GM21367 (cell line): ENCODE results near the gene IGSF22.
"Not testable (repeated sequence)": the region's sequence is repeated elsewhere in the genome, so short reads cannot be mapped to it uniquely, and the experiment has no call there.

Experiments
- ATAC-seq: cut with Tn5 transposase; IDR thresholded peaks from one replicate; pipeline ENCODE4 v1.9.1; 2021; ENCODE audit not compliant: unreplicated experiment

IGSF22 gene

DNA sequence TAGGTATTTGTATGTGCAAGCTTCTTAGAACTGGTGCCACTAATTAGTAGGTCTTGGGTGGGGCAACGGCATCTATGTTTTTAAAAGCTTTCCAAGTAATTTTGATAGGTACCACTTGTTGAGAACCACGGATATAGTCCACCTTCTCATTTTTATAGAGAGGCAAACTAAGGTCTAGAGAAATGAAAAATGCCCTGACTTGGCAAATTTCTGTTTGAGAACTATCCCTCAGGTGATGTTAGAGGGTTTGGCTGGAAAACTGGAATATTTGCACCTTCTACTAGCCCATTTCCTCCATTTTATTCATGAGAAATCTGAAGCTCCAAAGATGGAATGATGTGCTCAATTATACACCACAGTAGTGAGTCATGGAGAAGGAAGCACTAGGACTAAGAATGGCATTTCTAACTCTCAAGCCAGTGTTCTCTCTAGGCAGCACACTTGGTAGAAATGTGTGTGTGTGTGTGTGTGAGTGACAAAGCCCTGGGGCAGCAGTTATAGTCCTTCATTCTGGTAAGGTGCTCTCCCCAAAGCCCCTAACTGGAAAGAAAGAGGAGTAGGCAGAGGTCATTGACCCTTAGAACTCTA lies 29.3 kb downstream of the IGSF22 start:
- no peak for ATAC-seq

DNA sequence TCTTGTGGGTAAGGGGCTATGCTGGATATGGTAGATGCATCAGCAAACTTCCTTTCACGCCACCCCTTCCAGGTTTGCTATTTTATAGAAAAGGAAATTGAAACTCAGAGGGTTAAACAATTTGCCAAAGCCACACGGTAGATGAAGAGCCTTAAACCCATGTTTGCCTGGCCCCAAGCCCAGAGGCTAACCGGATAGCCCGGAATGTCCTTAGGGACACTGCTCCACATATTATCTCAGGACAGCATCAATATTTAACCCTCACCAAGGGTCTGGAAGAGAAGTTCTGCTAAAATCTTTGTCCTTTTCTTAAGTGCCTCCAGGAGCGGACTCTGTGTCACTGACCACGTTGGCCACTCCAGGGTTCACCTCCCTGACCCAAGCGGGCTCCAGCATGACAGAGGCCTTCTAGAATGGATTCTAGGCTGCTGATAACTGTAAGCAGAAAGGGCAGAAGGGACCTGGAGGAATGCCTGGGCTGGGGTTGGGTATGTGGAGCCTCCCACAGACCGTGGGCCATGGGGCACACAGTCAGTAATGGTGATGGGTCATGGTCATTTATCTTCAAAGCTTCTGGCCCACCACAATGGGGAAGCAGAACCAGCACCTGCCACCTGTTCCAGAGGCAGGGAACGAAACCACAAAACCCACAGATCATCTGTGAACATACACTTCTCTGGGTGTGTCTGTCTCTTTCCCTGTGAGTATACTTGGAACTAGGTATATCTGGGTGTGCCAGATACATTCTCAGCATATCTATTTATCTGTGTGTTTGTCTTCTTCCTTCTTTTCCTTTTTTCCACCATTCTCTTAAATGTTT lies 32.8 kb downstream of the IGSF22 start:
- no peak for ATAC-seq

DNA sequence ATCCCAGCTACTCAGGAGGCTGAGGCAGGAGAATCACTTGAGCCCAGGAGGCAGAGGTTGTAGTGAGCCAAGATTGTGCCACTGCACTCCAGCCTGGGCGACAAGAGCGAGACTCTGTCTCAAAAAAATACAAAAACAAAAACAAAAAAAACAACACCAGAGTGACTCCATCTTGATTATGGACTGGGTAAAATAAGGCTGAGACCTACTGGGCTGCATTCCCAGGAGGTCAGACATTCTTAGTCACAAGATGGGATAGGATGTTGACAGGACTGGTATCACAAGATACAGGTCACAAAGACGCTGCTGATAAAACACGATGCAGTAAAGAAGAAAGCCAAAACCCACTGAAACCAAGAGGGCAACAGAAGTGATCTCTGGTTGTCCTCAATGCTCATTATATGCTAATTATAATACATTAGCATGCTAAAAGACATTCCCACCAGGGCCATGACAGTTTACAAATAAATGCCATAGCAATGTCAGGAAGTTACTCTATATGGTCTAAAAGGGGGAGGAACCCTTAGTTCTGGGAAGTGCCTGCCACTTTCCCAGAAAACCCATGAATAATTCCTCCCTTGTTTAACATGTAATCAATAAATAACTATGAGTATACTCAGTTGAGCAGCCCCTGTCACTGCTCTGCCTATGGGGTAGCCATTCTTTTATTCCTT lies 34.4 kb downstream of the IGSF22 start:
- not testable (repeated sequence) for ATAC-seq

- no peak for ATAC-seq
These were observed 41.7 kb downstream of the IGSF22 start for GRCh38 chr11:18684267-18684666.

- no peak for ATAC-seq
These were observed 43.5 kb downstream of the IGSF22 start for GRCh38 chr11:18682466-18682865.

GRCh38 chr11:18681949-18682348 lies 44.0 kb downstream of the IGSF22 start:
- not testable (repeated sequence) for ATAC-seq

GRCh38 chr11:18677560-18677959 lies 48.4 kb downstream of the IGSF22 start:
- ATAC-seq = no peak

DNA sequence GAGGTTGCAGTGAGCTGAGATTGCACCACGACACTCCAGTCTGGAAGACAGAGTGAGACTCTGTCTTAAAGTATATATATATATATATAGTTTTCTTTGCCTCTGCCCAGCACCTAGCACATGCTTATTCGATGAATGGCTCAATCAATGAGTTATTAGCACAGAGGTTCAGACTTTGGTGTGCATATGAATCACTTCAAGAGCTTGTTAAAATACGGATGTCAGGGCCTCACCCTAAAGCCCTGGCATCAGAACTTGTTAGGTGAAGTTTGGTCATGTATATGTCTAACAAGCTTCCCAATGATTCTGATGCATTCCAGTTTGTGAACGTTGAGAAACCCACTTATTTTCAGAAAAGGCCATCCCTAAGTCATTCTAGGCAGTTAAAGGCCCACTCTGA lies 49.2 kb downstream of the IGSF22 start:
- no peak for ATAC-seq

GRCh38 chr11:18672209-18672608 lies 53.8 kb downstream of the IGSF22 start:
- ATAC-seq = not testable (repeated sequence)

DNA sequence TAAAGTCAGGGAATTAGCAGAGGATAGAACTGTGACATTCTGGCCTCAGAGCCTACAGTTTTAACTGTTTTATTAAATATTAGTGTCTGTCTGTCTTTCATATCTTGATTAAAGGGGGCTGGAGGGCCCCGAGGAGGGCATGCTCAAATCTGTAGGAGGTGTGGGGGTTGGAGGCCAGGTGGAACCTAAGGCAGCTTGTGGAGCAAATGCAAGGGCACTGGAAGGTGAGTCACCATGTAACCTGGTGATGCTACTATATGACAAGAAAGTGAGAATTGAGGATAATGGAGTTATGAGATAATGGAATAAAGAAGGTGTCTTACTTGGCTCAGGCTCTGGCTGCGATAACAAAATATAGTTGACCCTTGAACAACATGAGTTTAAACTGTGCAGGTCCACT lies 54.7 kb downstream of the IGSF22 start:
- no peak for ATAC-seq

GRCh38 chr11:18669711-18670110 lies 56.3 kb downstream of the IGSF22 start:
- no peak for ATAC-seq

DNA sequence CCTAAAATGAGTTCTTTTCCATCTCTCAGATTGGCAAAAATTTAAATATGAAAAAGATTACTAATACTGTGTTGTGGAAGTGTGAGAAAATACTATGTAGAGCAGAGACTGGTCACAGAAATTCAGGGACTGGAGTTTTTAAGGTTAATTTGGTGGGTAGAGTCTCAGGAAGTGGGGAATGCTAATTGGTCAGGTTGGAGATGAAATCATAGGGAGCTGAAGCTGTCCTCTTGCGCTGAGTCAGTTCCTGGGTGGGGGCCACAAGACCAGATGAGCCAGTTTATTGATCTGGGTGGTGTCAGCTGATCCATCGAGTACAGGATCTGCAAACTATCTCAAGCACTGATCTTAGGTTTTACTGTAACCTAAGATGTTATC lies 56.8 kb downstream of the IGSF22 start:
- no peak for ATAC-seq

DNA sequence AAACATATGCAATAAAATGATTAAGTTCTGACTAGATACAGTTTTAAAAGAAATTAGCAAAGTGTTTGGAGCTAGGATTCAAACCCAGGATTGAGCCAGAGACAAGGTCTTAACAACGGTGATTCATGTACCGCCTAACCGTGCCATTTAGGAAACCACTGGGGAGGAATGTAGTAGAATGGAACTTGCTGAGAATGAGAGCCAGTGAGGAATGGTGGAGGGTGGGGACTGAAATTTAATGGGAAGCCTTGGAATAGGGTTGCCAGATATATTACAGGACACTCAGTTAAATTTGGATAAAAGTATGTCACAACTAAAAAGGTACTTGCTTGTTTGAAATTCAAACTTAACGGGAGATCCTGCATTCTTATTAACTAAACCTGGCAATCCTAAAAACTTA lies 57.9 kb downstream of the IGSF22 start:
- no peak for ATAC-seq

DNA sequence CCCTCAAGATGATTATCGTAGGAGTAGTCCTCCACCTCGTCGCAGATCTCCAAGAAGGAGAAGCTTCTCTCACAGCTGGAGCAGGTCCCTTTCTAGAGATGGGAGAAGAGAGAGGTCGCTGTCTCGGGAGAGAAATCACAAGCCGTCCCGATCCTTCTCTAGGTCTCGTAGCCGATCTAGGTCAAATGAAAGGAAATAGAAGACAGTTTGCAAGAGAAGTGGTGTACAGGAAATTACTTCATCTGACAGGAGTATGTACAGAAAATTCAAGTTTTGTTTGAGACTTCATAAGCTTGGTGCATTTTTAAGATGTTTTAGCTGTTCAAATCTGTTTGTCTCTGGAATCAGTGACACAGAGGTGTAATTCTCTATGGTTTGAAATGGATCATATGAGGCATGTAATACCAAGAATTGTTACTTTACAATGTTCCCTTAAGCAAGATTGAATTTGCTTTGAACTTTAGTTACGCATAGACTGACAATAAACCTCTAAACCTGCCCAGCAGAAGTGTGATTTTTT lies 60.6 kb downstream of the IGSF22 start:
- not testable (repeated sequence) for ATAC-seq

GRCh38 chr11:18657673-18658072 lies 68.3 kb downstream of the IGSF22 start:
- ATAC-seq = no peak
